HepG2 (cell line): ENCODE results near the gene PTPRF. TPM values are rescaled to one million over a fixed set of nuclear protein-coding genes. Genes with fewer than 3 reads are reported as not detected.

Source experiments
- ARID5B ChIP-seq: IDR thresholded peaks from 2 replicates; pipeline ENCODE4 v1.4.0; 2020; ENCODE audit warnings: mild to moderate bottlenecking, missing genetic modification reagents
- ATF7 ChIP-seq, 2 experiments: fragments of 450-650 bp in 1 of 2; sonication (generic) in 1 of 2; formaldehyde crosslinking in 1 of 2; IDR thresholded peaks; 2 replicates each; pipeline versions ENCODE4 v1.4.0 to v1.6.1; 2016 to 2020; ENCODE audit warnings: antibody characterized with exemption in 1 of 2, mild to moderate bottlenecking in 1 of 2, missing genetic modification reagents in 1 of 2
- CCAR2 ChIP-seq: fragments of 200-400 bp; formaldehyde crosslinking; optimal IDR thresholded peaks from 2 replicates; pipeline ENCODE3; 2018; ENCODE audit warnings: low read depth, mild to moderate bottlenecking, low read length, moderate library complexity
- DPF2 ChIP-seq: sonication (generic); formaldehyde crosslinking; IDR thresholded peaks from 2 replicates; pipeline ENCODE4 v1.4.0; 2020; ENCODE audit warnings: mild to moderate bottlenecking, low read depth, missing genetic modification reagents, borderline replicate concordance
- E2F5 ChIP-seq: sonication (generic); formaldehyde crosslinking; conservative IDR thresholded peaks from 2 replicates; pipeline ENCODE4 v1.4.0; 2020; ENCODE audit warnings: missing genetic modification reagents
- GABPB1 ChIP-seq: IDR thresholded peaks from 2 replicates; pipeline ENCODE4 v1.6.1; 2016; ENCODE audit warnings: mild to moderate bottlenecking, missing genetic modification reagents, moderate library complexity, missing compliant biosample characterization
- ONECUT2 ChIP-seq: sonication (generic); formaldehyde crosslinking; IDR thresholded peaks from 2 replicates; pipeline ENCODE4 v1.4.0; 2020; ENCODE audit warnings: missing genetic modification reagents
- RARA ChIP-seq: IDR thresholded peaks from 2 replicates; pipeline ENCODE4 v1.6.1; 2016; ENCODE audit warnings: missing genetic modification reagents, missing compliant biosample characterization
- RARG ChIP-seq: sonication (generic); formaldehyde crosslinking; IDR thresholded peaks from 2 replicates; pipeline ENCODE4 v1.4.0; 2020; ENCODE audit warnings: low read depth, mild to moderate bottlenecking, missing genetic modification reagents
- SAFB2 ChIP-seq: sonication (generic); formaldehyde crosslinking; IDR thresholded peaks from 2 replicates; pipeline ENCODE4 v1.5.1; 2020; ENCODE audit warnings: missing genetic modification reagents, low read depth, mild to moderate bottlenecking, borderline replicate concordance
- SIN3A ChIP-seq: IDR thresholded peaks from 2 replicates; pipeline ENCODE4 v1.6.1; 2011; ENCODE audit warnings: low read depth, mild to moderate bottlenecking, control low read depth, low read length, borderline replicate concordance
- SNAPC5 ChIP-seq: sonication (generic); formaldehyde crosslinking; IDR thresholded peaks from 2 replicates; pipeline ENCODE4 v1.8.1; 2023; ENCODE audit warnings: mild to moderate bottlenecking, missing genetic modification reagents, borderline replicate concordance
- SOX5 ChIP-seq: IDR thresholded peaks from 2 replicates; pipeline ENCODE4 v1.6.1; 2016; ENCODE audit warnings: borderline replicate concordance
- ZBTB39 ChIP-seq: sonication (generic); formaldehyde crosslinking; IDR thresholded peaks from 2 replicates; pipeline ENCODE4 v1.5.0; 2020; ENCODE audit warnings: missing genetic modification reagents
- ZNF367 ChIP-seq: sonication (generic); formaldehyde crosslinking; IDR thresholded peaks from 2 replicates; pipeline ENCODE4 v1.4.0; 2020; ENCODE audit warnings: missing genetic modification reagents, borderline replicate concordance
- ZNF446 ChIP-seq: sonication (generic); formaldehyde crosslinking; IDR thresholded peaks from 2 replicates; pipeline ENCODE4 v1.5.0; 2020; ENCODE audit warnings: mild to moderate bottlenecking, missing genetic modification reagents
- ZNF644 ChIP-seq: IDR thresholded peaks from 2 replicates; pipeline ENCODE4 v1.6.1; 2016; ENCODE audit warnings: low read depth
- ZNF703 ChIP-seq: sonication (generic); formaldehyde crosslinking; IDR thresholded peaks from 2 replicates; pipeline ENCODE4 v1.5.1; 2020; ENCODE audit warnings: missing genetic modification reagents, mild to moderate bottlenecking, moderate library complexity, borderline replicate concordance
- ZNF878 ChIP-seq: sonication (generic); formaldehyde crosslinking; IDR thresholded peaks from 2 replicates; pipeline ENCODE4 v1.8.1; 2023; ENCODE audit warnings: mild to moderate bottlenecking, missing genetic modification reagents, moderate library complexity
- ZXDC ChIP-seq: sonication (generic); formaldehyde crosslinking; IDR thresholded peaks from 2 replicates; pipeline ENCODE4 v1.5.0; 2020; ENCODE audit warnings: mild to moderate bottlenecking, missing genetic modification reagents
- polyA plus RNA-seq, 8 experiments: library from polyadenylated mRNA; depleted of rRNA in 3 of 8; stranded (reverse) in 7 of 8; unstranded in 1 of 8; fragments of >200 nt; fragmentation: Illumina TruSeq in 4 of 8; extraction: Trizol in 4 of 8; gene quantifications; 2 replicates each; pipeline versions ENCODE4 v1.2.1 to v1.2.3, GENCODE V29; 2011 to 2016; ENCODE audit warnings: low read depth in 4 of 8, missing spikeins in 1 of 8, mixed read lengths in 1 of 8; ENCODE audit not compliant: insufficient read depth in 1 of 8
- total RNA-seq, 5 experiments: library from RNA; depleted of rRNA; stranded (reverse); fragments of >200 nt; fragmentation: Illumina TruSeq; extraction: Trizol; gene quantifications; 2 replicates each; pipeline ENCODE4 v1.2.3, GENCODE V29; 2016; ENCODE audit warnings: low read depth in 1 of 5

PTPRF gene
- total and polyA plus RNA-seq, 2 of the 13 experiments (the other 11 are each of a cell fraction or from before 2014, with no cell fraction given) = 55.9 to 167 TPM

- no peak for TF ChIP-seq E2F5 (CRISPR knock-in tag)
- TF ChIP-seq SIN3A = no peak
- peak; percentile 30; the same call in 1 of the 2 replicates for TF ChIP-seq GABPB1 (CRISPR knock-in tag)
- TF ChIP-seq RARA (CRISPR knock-in tag) = peak; percentile 71
- no peak for TF ChIP-seq ZNF644 (CRISPR knock-in tag)
- no peak for TF ChIP-seq ONECUT2
- TF ChIP-seq SNAPC5 (CRISPR knock-in tag) = no peak
- no peak for TF ChIP-seq SOX5 (CRISPR knock-in tag)
- no peak for TF ChIP-seq ZNF878 (CRISPR knock-in tag)
- no peak for TF ChIP-seq ZNF446 (CRISPR knock-in tag)
- TF ChIP-seq ATF7 (IDR thresholded peaks at IDR 0.05) = no peak
- no peak for TF ChIP-seq ATF7 (CRISPR knock-in tag; IDR thresholded peaks at IDR 0.05)
- no peak for TF ChIP-seq RARG
- no peak for TF ChIP-seq SAFB2 (CRISPR knock-in tag)
- no peak for TF ChIP-seq ZBTB39
- TF ChIP-seq ZXDC (CRISPR knock-in tag) = no peak
- no peak for TF ChIP-seq ZNF703
- TF ChIP-seq DPF2 (CRISPR knock-in tag) = no peak
- no peak for TF ChIP-seq ZNF367 (CRISPR knock-in tag)
- no peak for TF ChIP-seq CCAR2
- TF ChIP-seq ARID5B (CRISPR knock-in tag) = 0 out of 2 replicates have a peak, but pooled peaks have one; percentile 49
Observed at GRCh38 chr1:43541721-43542401, 11.2 kb downstream of the PTPRF start (continued).
